WTC11 (cell line): ENCODE measurements around the gene TEP1. TPM values are rescaled to one million over a fixed set of nuclear protein-coding genes. Genes with fewer than 3 reads are reported as not detected.

Experiments used
- ATAC-seq: fragments of 200-7000 bp; cut with Tn5 transposase; 2 replicates; pipeline ENCODE4 v1.10.0; 2021; ENCODE audit warnings: mild to moderate bottlenecking, moderate library complexity
- CTCF ChIA-PET: fragments of 300-600 bp; sonication (Branson Sonifier 250); formaldehyde crosslinking; loops from one replicate; lab custom pipeline; 2021; ENCODE audit warnings: antibody characterized with exemption; lab: Charles Lee
- POLR2A ChIA-PET: fragments of 350-600 bp; sonication (Branson Sonifier 250); formaldehyde crosslinking; loops from one replicate; lab custom pipeline; 2021; ENCODE audit warnings: antibody characterized with exemption; lab: Charles Lee
- DNase-seq: peaks from one replicate; pipeline ENCODE4 v3.0.0; 2021; ENCODE audit warnings: low spot score
- H3K27ac Mint-ChIP-seq: 2 replicates; pipeline ENCODE4 v1.8.0; 2021; ENCODE audit warnings: mixed read lengths
- H3K27me3 Mint-ChIP-seq: 2 replicates; pipeline ENCODE4 v1.8.0; 2021; ENCODE audit warnings: low read depth, mild to moderate bottlenecking, moderate library complexity, mixed read lengths
- H3K36me3 Mint-ChIP-seq: 2 replicates; pipeline ENCODE4 v1.8.0; 2021; ENCODE audit warnings: mixed read lengths
- H3K4me1 Mint-ChIP-seq: 2 replicates; pipeline ENCODE4 v1.8.0; 2022; ENCODE audit warnings: mixed read lengths
- H3K4me3 Mint-ChIP-seq: 2 replicates; pipeline ENCODE4 v1.8.0; 2021; ENCODE audit warnings: mild to moderate bottlenecking, moderate library complexity, mixed read lengths
- H3K9me3 Mint-ChIP-seq: 2 replicates; pipeline ENCODE4 v1.8.0; 2021; ENCODE audit warnings: mixed read lengths
- AFF4 ChIP-seq: sonication (generic); formaldehyde crosslinking; IDR thresholded peaks from 2 replicates; pipeline ENCODE4 v1.8.1; 2023; ENCODE audit warnings: mild to moderate bottlenecking, missing genetic modification reagents, borderline replicate concordance
- JAZF1 ChIP-seq: fragments of 250-450 bp; sonication (Bioruptor Pico); IDR thresholded peaks from 2 replicates; pipeline ENCODE4 v1.9.0; 2021; ENCODE audit warnings: moderate library complexity, mild to moderate bottlenecking, inconsistent platforms
- MLX ChIP-seq: sonication (generic); formaldehyde crosslinking; IDR thresholded peaks from 2 replicates; pipeline ENCODE4 v1.8.1; 2023; ENCODE audit warnings: mild to moderate bottlenecking, missing genetic modification reagents, moderate library complexity
- NFATC4 ChIP-seq: fragments of 250-450 bp; sonication (Bioruptor Pico); IDR thresholded peaks from 2 replicates; pipeline ENCODE4 v1.9.0; 2021; ENCODE audit warnings: mild to moderate bottlenecking
- RELA ChIP-seq: sonication (generic); formaldehyde crosslinking; IDR thresholded peaks from 2 replicates; pipeline ENCODE4 v1.8.1; 2022; ENCODE audit warnings: missing genetic modification reagents, mild to moderate bottlenecking, borderline replicate concordance
- SMAD3 ChIP-seq: sonication (generic); formaldehyde crosslinking; IDR thresholded peaks from 2 replicates; pipeline ENCODE4 v1.8.0; 2022; ENCODE audit warnings: missing genetic modification reagents, mild to moderate bottlenecking, borderline replicate concordance
- ZNF121 ChIP-seq: sonication (generic); formaldehyde crosslinking; IDR thresholded peaks from 2 replicates; pipeline ENCODE4 v1.8.0; 2023; ENCODE audit warnings: missing genetic modification reagents
- ZNF138 ChIP-seq: sonication (generic); formaldehyde crosslinking; conservative IDR thresholded peaks from 2 replicates; pipeline ENCODE4 v1.8.1; 2022; ENCODE audit warnings: mild to moderate bottlenecking, moderate library complexity, missing genetic modification reagents
- ZNF423 ChIP-seq: fragments of 250-450 bp; sonication (Bioruptor Pico); IDR thresholded peaks from 2 replicates; pipeline ENCODE4 v2.1.2; 2022; ENCODE audit warnings: mild to moderate bottlenecking, moderate library complexity
- ZNF512 ChIP-seq: sonication (generic); formaldehyde crosslinking; IDR thresholded peaks from 2 replicates; pipeline ENCODE4 v1.8.1; 2022; ENCODE audit warnings: missing genetic modification reagents, borderline replicate concordance
- total RNA-seq: library from RNA; stranded (reverse); gene quantifications from 3 replicates; pipeline ENCODE4 v1.2.3, GENCODE V29; 2021
- TF ChIP-seq, protein P1 (sequence below): sonication (generic); formaldehyde crosslinking; IDR thresholded peaks from 2 replicates; pipeline ENCODE4 v1.8.1; 2023; ENCODE audit warnings: mild to moderate bottlenecking, missing genetic modification reagents
- TF ChIP-seq, protein P2 (sequence below): fragments of 250-450 bp; sonication (Bioruptor Pico); IDR thresholded peaks from 2 replicates; pipeline ENCODE4 v1.9.0; 2021; ENCODE audit warnings: moderate library complexity, mild to moderate bottlenecking, inconsistent platforms, borderline replicate concordance
- TF ChIP-seq, protein P3 (sequence below): sonication (generic); formaldehyde crosslinking; IDR thresholded peaks from 2 replicates; pipeline ENCODE4 v1.8.0; 2023; ENCODE audit warnings: missing genetic modification reagents

Gene TEP1
- total RNA-seq, 1 experiment from 2014 or later: 16.0 TPM

GRCh38 chr14:20384321-20384720 is 29.0 kb downstream of the TEP1 start:
- no peak overlapping the region for H3K4me3 Mint-ChIP-seq
- H3K27me3 Mint-ChIP-seq: no peaks in the 10 kb centered on the region
- TF ChIP-seq ZNF138 (CRISPR knock-in tag) (no peak), ZNF121 (no peak), ZNF512 (CRISPR knock-in tag) (no peak), SMAD3 (CRISPR knock-in tag) (no peak)
- TF ChIP-seq, protein P1, sequence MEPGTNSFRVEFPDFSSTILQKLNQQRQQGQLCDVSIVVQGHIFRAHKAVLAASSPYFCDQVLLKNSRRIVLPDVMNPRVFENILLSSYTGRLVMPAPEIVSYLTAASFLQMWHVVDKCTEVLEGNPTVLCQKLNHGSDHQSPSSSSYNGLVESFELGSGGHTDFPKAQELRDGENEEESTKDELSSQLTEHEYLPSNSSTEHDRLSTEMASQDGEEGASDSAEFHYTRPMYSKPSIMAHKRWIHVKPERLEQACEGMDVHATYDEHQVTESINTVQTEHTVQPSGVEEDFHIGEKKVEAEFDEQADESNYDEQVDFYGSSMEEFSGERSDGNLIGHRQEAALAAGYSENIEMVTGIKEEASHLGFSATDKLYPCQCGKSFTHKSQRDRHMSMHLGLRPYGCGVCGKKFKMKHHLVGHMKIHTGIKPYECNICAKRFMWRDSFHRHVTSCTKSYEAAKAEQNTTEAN (CRISPR knock-in tag): no peak
- H3K36me3 Mint-ChIP-seq: peaks cover 42% of the 10 kb centered on the region
- DNase-seq: no peak
- H3K9me3 Mint-ChIP-seq: no peaks in the 10 kb centered on the region
- peaks cover 6% of the 10 kb centered on the region for H3K4me1 Mint-ChIP-seq
- no peak for ATAC-seq
- H3K27ac Mint-ChIP-seq: no peak overlapping the region
- ChIA-PET POLR2A (no interaction called here), CTCF (no interaction called here)

- Mint-ChIP-seq H3K27ac (no peak overlapping the region), H3K9me3 (no peaks in the 10 kb centered on the region), H3K36me3 (peaks cover 36% of the 10 kb centered on the region), H3K27me3 (no peaks in the 10 kb centered on the region), H3K4me3 (no peak overlapping the region), H3K4me1 (peaks cover 6% of the 10 kb centered on the region)
- ATAC-seq: no peak
- DNase-seq: no peak
- no peak for TF ChIP-seq ZNF423 (CRISPR knock-in tag)
- no peak for TF ChIP-seq AFF4 (CRISPR knock-in tag)
- TF ChIP-seq, protein P2, sequence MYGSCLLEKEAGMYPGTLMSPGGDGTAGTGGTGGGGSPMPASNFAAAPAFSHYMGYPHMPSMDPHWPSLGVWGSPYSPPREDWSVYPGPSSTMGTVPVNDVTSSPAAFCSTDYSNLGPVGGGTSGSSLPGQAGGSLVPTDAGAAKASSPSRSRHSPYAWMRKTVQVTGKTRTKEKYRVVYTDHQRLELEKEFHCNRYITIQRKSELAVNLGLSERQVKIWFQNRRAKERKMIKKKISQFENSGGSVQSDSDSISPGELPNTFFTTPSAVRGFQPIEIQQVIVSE (CRISPR knock-in tag): no peak
- no peak for TF ChIP-seq MLX (CRISPR knock-in tag)
- POLR2A ChIA-PET: interaction anchor here (0.5 kb wide), 1 partner anchor 53 kb away, joined by 4 read pairs; no protein-coding TSS in a partner anchor
- CTCF ChIA-PET: no interaction called here
These were observed 29.7 kb downstream of the TEP1 start for GRCh38 chr14:20383636-20384035.

GRCh38 chr14:20383032-20383431 is 30.3 kb downstream of the TEP1 start:
- peaks cover 30% of the 10 kb centered on the region for H3K36me3 Mint-ChIP-seq
- no peak for DNase-seq
- no peak for TF ChIP-seq RELA (CRISPR knock-in tag)
- TF ChIP-seq, protein P3, sequence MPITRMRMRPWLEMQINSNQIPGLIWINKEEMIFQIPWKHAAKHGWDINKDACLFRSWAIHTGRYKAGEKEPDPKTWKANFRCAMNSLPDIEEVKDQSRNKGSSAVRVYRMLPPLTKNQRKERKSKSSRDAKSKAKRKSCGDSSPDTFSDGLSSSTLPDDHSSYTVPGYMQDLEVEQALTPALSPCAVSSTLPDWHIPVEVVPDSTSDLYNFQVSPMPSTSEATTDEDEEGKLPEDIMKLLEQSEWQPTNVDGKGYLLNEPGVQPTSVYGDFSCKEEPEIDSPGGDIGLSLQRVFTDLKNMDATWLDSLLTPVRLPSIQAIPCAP (CRISPR knock-in tag): no peak
- TF ChIP-seq, protein P1 (CRISPR knock-in tag): no peak
- no peak for TF ChIP-seq NFATC4
- TF ChIP-seq JAZF1 (CRISPR knock-in tag): no peak

More at GRCh38 chr14:20383032-20383431, 30.3 kb downstream of the TEP1 start:
- Mint-ChIP-seq H3K4me3 (no peak overlapping the region), H3K9me3 (no peaks in the 10 kb centered on the region), H3K27ac (no peak overlapping the region), H3K27me3 (no peaks in the 10 kb centered on the region), H3K4me1 (peaks cover 3% of the 10 kb centered on the region)
- no peak for ATAC-seq
- ChIA-PET CTCF (interaction anchor here (0.7 kb wide), 1 partner anchor 52 kb away, joined by 4 read pairs; no protein-coding TSS in a partner anchor), POLR2A (no interaction called here)
